ENCODE measurements around the gene GMPPA. TPM values are rescaled to one million over a fixed set of nuclear protein-coding genes. Genes with fewer than 3 reads are reported as not detected.

GMPPA gene
- total and polyA plus RNA-seq, 9 of the 15 experiments (the other 6 are each of a cell fraction or from before 2014, with no cell fraction given): 7.0 to 101 (median 66.7) TPM

DNA sequence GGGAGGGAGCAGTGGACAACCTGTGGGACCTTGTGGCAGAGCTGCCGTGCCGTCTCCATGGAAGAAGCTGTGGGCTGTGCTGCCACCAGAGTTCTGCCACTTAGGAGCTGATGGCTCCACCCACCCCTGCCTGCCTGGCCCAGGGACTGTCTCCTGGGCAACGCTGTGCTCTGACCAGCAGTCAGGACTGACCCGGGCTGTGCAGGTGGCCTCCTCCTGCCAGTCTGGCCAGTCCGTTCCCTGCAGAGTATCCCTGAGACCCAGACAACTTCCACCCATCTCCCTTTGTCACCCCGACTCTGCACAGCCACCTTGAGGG, 28.3 kb downstream of the GMPPA start:
- no peaks in the 10 kb centered on the region for H3K9me1 ChIP-seq (ENCODE audit: control insufficient read depth, insufficient read depth, low read length)
- WGBS (ENCODE audit: insufficient coverage, low coverage, missing lambda C conversion rate): 69% methylated on average over 3 of the region's 6 CpGs
- H2AFZ ChIP-seq (ENCODE audit: low read depth, low read length): no peak overlapping the region
- H3K27ac ChIP-seq (ENCODE audit: extremely low read depth, low read depth, low read length): peak overlapping the region; percentile 71
- H3K36me3 ChIP-seq (ENCODE audit: control insufficient read depth, insufficient read depth, low read length): peaks cover 35% of the 10 kb centered on the region; the same call in 2 of the 3 replicates
- in situ Hi-C loops (cut with MboI): loop anchor here (5.0 to 10.0 kb wide), 2 partner anchors 35 to 52 kb away; no protein-coding TSS in a partner anchor
- DNase-seq (ENCODE audit: extremely low read depth in 1 of 4, low spot score in 3 of 4) (no peak), FAIRE-seq (no peak), ATAC-seq (no peak)
- CTCF ChIA-PET (ENCODE audit: low intra/inter-chr PET ratio): interaction anchor here (0.8 kb wide), 1 partner anchor 51 kb away, joined by 3 read pairs; no protein-coding TSS in a partner anchor
- no peaks in the 10 kb centered on the region for H3K27me3 ChIP-seq (ENCODE audit: control insufficient read depth in 2 of 2, insufficient read depth in 2 of 2, low read length in 2 of 2)
- no peaks in the 10 kb centered on the region for H3K9me3 ChIP-seq (replicated peaks; ENCODE audit: control insufficient read depth, insufficient read depth, low read depth, low read length)
- H3K4me2 ChIP-seq (ENCODE audit: insufficient read depth, low read length): peak overlapping the region; percentile 74
- peaks cover 85% of the 10 kb centered on the region for H3K79me2 ChIP-seq (ENCODE audit: control insufficient read depth, insufficient read depth, low read length)
- no peak overlapping the region for H3K4me3 ChIP-seq
- BruUV-seq (replicated peaks): no TSS peak
- TF ChIP-seq, protein P1, sequence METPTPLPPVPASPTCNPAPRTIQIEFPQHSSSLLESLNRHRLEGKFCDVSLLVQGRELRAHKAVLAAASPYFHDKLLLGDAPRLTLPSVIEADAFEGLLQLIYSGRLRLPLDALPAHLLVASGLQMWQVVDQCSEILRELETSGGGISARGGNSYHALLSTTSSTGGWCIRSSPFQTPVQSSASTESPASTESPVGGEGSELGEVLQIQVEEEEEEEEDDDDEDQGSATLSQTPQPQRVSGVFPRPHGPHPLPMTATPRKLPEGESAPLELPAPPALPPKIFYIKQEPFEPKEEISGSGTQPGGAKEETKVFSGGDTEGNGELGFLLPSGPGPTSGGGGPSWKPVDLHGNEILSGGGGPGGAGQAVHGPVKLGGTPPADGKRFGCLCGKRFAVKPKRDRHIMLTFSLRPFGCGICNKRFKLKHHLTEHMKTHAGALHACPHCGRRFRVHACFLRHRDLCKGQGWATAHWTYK (CRISPR knock-in tag; IDR thresholded peaks at IDR 0.05): no peak
- TF ChIP-seq HNRNPK (IDR thresholded peaks at IDR 0.05; ENCODE audit: low read depth, low read length, poor library complexity, severe bottlenecking) (no peak), SMAD4 (CRISPR knock-in tag; conservative IDR thresholded peaks at IDR 0.05) (no peak), POLR2G (IDR thresholded peaks at IDR 0.05; ENCODE audit: low read depth, low read length) (0 out of 2 replicates have a peak, but pooled peaks have one; percentile 16), KLF6 (CRISPR knock-in tag; IDR thresholded peaks at IDR 0.05; ENCODE audit: borderline replicate concordance) (no peak)
- TF ChIP-seq, protein P2, sequence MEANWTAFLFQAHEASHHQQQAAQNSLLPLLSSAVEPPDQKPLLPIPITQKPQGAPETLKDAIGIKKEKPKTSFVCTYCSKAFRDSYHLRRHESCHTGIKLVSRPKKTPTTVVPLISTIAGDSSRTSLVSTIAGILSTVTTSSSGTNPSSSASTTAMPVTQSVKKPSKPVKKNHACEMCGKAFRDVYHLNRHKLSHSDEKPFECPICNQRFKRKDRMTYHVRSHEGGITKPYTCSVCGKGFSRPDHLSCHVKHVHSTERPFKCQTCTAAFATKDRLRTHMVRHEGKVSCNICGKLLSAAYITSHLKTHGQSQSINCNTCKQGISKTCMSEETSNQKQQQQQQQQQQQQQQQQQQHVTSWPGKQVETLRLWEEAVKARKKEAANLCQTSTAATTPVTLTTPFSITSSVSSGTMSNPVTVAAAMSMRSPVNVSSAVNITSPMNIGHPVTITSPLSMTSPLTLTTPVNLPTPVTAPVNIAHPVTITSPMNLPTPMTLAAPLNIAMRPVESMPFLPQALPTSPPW (CRISPR knock-in tag; IDR thresholded peaks at IDR 0.05): peak; percentile 19; the same call in 1 of the 2 replicates
- peak overlapping the region; percentile 58 to 83 for H3K9ac ChIP-seq (ENCODE audit: insufficient read depth in 1 of 2, low read depth in 2 of 2, low read length in 2 of 2)
- POLR2A ChIA-PET: interaction anchor here (0.5 to 0.7 kb wide), 3 partner anchors 12 to 139 kb away, joined by 3 to 4 read pairs (median 3); partner anchors contain the start of gene GMPPA
- intact Hi-C loops (cut with micrococcal nuclease): no loop called here
- peaks cover 72 to 85% of the 10 kb centered on the region in 2 experiments for H3K4me1 ChIP-seq (replicated peaks in 1 of 2; ENCODE audit: control insufficient read depth in 2 of 2, insufficient read depth in 2 of 2, low read length in 2 of 2)
- H4K20me1 ChIP-seq (replicated peaks; ENCODE audit: control insufficient read depth, insufficient read depth, low read length): no peaks in the 10 kb centered on the region

Measured in K562 (cell line).